Tongue (tissue), 2 donors: ENCODE data around the gene SNCG. TPM values are rescaled to one million over a fixed set of nuclear protein-coding genes. Genes with fewer than 3 reads are reported as not detected.

Experiments
- DNase-seq: peaks from one replicate; pipeline ENCODE4 v3.0.0-alpha.2; 2015
- total RNA-seq: library from RNA; depleted of rRNA; stranded (reverse); fragments of >200 nt; gene quantifications from one replicate; pipeline ENCODE4 v1.2.3, GENCODE V29; 2014

The SNCG gene
- total RNA-seq, 1 donor from 2014 or later, result 1.6 TPM

DNA sequence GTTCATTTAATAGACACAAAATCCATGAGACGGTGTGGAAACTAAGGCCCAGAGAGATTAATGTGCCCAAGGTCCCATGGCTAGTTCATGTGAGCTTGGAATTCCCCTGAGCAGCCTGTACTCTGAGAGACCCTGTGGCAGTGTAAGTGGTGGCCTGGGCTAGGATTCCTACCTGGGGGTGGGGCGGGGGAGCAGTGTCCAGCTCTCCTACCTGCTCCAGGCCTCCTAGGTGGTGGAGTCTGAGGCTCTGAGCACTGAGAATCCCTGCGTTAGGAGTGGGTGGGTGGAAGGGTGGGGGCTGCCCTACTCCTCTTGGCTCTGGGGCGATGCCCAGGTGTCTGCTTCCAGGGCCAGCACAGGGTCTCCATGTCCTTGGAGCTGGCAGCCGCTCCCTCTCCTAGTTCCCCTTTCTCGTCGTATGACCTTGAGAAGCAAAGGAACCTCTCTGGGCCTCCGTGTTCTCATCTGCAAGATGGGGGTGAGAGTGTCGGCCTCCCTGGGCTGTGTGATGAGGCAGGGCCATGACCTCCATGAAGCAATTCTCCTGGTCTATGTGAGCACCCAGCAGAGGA, 2.5 kb downstream of the SNCG start:
- DNase-seq, result no peak

DNA sequence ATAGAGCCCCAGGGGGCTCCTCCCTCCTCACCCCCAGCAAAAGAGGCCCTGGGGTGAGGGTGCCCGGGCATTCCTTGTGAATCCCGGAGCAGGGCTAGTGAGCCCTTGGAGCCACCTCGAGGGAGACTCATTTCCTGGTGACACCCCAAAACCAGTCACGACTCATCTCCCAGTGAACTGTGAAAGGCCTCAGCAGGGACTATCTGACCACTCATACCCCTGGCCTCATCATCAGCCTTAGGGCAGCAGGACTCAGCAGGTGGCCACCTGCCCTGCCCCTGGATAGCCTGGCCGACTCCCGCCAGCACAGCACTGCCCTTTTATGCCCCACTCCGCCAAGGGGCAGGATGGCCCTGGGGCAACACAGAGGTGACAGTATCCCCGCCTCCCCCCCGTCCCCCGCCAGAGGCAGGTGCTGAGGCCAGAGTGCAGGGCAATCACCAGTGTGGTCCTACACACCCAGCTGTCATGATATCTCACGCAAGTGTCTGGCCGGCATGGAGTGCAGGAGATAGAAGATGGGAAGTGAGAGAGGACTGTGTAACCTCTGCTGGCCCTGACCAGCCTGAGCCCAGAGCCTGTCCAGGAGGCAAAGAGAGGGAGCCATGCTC, 3.2 kb downstream of the SNCG start:
- no peak for DNase-seq

DNA sequence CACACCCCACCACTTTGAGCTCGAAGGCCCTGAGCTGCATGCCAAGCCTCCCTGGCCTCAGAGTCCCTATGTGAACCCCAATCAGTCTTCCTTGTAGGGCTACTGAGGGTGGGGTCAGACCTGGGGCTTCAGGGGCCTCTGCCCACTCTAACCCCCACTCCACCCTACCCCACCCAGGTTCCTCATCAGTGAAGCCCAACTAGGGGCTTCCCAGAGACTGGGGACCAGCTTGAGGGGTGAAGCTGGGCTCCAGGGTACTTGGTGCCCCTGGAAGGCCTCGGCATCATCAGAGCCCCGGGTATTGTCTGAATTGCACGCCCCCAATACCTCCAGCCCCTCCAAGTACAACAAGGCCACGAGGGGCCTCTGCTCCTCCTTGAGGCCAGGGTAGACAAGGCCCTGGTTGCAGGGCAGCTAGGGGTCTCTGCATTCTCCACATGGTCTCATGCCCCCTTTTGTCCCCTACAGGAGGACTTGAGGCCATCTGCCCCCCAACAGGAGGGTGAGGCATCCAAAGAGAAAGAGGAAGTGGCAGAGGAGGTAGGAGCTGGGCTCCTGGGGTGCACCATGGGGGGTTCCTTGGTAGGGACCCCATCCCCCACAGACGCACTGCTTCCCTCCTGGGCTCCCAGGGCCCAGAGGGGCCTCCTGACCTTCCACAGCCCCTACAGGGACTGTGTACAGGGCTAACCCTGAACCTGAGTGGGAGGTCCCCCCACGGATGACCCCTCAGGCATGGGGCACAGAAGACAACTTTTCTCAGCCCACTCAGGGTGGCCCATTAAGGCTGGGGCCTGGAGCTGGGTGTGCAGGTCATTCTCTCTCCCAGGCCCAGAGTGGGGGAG, 4.0 kb downstream of the SNCG start:
- DNase-seq, result no peak

DNA sequence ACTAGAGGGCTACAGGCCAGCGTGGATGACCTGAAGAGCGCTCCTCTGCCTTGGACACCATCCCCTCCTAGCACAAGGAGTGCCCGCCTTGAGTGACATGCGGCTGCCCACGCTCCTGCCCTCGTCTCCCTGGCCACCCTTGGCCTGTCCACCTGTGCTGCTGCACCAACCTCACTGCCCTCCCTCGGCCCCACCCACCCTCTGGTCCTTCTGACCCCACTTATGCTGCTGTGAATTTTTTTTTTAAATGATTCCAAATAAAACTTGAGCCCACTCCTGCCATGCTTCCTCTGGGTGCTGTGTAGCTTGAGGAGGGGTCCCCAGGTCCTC, 4.5 kb downstream of the SNCG start:
- DNase-seq, result no peak

DNA sequence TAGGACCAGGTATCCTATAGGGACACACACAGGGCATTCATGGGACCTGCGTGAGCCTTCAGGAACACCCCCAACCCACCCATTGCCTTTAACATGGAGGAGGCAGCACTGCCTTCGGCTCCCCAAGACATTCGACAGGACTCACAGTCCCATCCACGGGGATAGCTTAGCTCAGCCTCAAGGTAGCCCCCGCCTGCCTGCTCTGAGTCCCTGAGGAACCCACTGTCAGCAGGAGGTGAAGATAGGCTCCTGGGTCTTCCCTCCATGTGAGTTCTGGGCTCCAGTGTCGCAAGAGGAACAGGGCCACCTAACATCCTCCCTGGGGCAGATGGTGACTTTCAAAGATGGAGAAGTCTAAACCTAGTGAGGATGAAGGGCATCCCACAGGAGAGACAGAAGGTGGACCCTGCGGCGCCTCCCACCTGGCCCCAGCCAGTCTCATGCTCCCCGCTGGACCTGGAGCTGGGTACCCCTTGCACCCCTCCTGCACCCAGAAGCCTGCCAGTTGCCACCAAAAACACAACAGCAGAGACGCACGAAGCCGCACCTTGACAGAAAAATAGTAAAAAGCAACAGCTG, 5.0 kb downstream of the SNCG start:
- DNase-seq, result no peak

DNA sequence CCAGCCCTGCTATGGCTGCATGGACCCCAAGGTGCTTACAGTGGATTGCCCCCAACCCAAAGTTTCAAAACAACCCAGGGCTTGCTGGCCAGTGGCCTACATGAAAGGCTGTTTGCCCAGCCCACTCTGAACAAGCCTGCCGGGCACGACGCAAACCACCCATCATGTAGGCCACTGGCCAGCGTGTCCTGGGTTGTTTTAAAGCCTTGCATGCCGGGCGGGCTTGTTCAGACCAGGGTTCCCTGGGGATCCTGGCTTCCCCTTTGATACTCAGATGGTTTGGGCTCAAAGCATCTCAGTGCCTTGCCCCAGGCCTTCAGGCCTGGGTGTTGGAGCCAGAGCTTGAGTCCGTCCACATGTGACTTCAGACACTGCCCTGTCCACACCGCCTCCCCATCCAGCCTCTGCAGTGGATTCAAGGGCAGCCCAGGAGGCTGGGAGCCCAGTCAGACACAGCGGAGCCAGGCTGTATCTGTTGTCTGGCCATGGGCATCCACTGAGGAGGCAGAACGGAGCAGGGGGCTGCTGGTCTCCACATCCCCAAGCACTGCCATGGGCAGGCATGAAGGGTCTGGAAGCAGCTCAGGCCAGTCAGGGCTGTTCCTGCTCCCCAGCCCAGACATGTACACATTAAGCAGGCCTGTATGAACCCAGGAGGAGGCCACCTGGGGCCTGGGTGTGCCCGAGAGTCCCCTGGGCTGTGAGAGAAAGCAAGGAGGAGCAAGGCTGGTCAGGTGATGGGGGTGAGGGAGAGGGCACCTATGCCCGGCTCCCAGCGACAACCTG, 5.9 kb downstream of the SNCG start:
- DNase-seq, result no peak

DNA sequence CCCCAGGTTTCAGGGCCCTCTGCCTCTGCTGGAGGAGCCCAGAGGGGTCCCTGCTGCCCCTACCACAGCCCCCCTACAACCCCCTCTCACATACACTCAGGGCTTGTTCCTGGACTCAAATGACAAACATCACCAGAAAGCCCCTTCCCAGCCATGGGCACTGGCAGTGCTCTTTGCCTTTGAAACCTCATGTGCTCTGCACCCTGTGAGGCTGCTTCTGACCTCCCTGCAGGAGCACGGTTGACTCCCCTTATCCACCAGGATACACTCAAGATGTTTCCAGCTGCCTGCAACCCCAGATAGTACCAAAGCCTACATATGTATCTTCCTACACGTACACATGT, 6.4 kb downstream of the SNCG start:
- no peak for DNase-seq

DNA sequence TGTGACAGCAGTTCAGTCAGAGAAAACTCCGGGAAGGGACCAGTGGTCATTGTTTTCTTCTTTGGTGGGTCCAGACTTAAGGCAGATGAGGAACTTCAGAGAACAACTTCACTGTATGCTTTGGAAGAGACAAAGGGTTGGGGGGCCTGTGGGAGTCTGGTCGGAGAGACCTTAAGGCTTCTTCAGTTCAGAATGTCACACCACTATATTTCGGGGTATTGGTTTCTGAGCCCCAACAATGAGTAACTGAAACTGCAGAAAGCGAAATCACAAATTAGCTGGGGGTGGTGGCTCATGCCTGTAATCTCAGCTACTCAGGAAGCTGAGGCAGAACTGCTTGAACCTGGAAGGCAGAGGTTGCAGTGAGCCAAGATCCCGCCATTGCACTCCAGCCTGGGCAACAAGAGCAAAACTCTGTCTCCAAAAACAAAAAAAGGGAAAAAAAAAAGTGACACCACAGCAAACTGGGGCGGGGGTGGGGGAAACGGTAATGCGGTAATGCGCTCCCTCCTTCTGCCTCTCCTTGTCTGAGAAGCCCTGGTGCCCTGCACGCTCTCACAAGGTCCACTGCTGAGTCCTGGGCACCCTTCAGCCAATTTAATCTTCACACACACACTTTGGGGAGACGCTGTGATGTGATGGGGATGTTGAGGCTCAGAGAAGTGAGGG, 7.7 kb downstream of the SNCG start:
- no peak for DNase-seq

DNA sequence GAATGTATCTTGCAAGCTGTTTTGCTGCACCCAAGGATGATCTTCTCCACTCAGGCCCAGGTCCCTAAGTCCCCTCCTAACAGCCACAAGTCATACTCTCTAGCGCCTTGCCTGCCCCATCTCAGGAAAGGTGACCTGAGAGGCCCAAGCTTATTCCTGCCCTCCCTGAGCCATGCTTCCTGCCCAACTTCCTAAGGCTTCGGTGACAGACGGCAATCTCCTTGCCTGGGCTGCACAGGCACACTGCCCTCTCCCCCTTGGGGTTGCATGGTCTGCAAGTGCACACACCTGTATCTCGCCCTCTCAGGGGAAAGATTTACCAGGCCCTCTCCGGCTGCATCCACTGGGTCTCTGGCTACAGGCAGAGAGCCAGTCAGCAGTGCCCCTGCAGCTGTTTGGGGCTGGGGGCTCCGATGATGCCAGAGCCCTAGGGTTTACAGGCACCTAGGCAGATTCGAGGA, 9.1 kb downstream of the SNCG start:
- DNase-seq, result no peak

DNA sequence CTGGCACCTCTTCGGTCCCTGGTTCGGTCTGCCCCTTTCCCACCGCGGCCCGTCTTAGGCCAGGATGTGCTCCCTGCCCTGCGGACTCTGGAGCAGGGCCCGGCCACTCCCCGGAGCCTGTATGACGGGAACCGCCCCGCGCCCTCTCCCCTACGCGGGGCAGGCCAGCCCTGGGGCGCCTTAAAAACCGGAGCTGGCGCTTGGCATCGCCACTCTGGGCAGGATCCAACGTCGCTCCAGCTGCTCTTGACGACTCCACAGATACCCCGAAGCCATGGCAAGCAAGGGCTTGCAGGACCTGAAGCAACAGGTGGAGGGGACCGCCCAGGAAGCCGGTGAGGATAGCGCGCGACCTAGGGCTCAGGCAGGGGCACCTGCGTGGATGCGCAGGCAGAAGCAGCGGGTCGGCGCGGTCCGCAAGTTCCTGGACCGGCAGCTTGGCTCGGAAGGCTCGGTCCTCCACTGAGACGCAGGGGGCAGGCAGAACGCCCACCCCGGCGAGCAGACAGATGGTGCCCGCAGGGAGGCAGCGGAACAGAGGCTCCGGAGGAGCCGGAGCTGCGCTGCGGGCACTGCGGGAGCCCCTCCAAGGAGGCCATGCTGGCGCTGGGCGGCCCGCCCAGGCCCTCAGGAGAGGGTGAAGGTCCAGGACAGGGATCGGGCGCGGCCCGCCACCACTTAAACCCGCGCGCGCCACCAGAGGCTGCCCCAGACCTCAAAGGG, 10.0 kb downstream of the SNCG start, which contains the start of gene ADIRF:
Gene ADIRF, plus strand, starts transcription at position 212 of the 723 bp plus-strand sequence. Its CDS starts 63 bp downstream, at position 275.
- peak; percentile 75 for DNase-seq

DNA sequence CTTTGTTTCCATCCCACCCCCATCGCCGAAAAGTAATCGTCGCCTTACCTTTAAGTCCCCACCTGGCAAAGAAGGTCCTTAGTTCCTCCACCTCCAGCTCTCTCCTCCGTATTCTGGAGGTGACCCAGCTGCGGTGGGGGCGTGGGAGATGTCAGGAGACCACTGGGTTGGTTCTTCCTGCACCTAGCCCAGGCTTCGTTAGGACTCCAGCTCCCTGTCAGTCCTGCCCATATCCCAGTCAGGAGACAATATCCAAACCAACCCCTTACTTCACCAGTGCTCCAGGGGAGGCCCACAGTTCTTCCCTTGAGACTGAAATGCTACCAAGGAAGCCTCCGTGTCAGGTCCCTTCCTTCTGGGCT, 10.6 kb downstream of the SNCG start:
- DNase-seq, result no peak

DNA sequence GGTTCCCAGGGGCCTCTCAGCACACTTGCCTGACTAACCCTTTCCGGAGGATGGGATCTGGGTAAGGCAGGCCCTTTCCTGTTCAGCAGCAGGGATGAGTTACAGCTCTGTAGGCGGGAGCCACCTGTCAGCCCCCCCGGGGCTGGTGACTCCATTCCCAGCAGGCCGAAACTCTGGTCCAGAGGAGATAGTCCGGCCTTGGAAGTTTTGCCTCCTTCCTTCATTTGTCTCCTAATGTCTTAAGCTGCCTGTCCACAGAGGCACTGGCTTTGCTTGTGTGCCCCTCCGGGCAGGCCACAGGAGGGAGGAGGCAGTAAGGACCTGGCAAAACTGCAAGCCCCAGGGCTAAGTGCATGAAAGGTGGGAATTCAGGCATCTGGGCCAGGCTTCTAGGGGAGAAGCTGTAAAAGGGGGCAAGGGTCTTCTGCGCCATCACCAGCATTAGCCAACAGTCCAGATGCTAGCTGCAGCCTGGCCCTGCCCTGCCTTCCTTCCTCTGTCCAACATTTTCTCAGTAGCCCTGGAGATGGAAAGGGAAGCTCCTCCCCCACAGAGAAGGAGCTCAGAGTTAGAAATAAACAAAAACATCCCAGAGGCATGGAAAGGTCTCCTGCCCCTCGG, 11.1 kb downstream of the SNCG start:
- DNase-seq, result peak; percentile 26

DNA sequence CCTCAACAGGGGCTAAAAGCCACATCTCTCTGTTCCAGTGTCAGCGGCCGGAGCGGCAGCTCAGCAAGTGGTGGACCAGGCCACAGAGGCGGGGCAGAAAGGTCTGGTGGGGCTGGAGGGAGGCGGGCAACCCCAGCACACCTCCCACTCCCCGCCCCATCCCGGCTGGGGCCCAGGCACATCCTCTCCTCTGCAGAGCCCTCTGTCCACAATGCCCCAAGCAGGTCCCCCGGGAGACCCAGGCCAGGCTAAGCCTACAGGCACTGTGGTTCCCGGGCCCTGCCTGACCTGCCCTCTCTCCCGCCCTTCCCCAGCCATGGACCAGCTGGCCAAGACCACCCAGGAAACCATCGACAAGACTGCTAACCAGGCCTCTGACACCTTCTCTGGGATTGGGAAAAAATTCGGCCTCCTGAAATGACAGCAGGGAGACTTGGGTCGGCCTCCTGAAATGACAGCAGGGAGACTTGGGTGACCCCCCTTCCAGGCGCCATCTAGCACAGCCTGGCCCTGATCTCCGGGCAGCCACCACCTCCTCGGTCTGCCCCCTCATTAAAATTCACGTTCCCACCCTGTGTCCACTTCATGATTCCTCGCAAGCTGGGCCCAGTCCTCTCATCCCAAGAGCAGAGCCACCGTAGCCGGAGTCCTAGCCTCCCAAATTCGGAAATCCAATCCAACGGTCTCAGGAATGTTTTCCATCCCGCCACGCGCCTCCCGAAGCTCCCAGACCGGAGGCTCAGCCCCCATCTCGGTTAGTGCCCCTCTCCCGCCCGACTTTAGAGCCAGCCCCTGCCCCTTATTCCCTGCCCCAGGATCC, 12.0 kb downstream of the SNCG start:
- DNase-seq, result peak; percentile 28

DNA sequence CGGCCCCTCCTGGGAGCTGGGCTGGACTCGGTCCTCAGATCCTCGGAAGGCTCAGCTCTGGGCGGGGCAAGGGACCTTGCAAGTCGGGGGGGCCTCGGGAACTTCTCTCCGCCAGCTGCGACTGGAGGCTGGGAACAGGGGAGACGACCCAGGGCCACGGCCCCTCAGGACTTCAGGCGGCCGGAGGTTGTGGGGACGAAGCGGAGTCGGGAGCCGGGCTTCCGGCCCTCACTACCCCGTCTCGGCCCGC, 12.5 kb downstream of the SNCG start:
- no peak for DNase-seq

DNA sequence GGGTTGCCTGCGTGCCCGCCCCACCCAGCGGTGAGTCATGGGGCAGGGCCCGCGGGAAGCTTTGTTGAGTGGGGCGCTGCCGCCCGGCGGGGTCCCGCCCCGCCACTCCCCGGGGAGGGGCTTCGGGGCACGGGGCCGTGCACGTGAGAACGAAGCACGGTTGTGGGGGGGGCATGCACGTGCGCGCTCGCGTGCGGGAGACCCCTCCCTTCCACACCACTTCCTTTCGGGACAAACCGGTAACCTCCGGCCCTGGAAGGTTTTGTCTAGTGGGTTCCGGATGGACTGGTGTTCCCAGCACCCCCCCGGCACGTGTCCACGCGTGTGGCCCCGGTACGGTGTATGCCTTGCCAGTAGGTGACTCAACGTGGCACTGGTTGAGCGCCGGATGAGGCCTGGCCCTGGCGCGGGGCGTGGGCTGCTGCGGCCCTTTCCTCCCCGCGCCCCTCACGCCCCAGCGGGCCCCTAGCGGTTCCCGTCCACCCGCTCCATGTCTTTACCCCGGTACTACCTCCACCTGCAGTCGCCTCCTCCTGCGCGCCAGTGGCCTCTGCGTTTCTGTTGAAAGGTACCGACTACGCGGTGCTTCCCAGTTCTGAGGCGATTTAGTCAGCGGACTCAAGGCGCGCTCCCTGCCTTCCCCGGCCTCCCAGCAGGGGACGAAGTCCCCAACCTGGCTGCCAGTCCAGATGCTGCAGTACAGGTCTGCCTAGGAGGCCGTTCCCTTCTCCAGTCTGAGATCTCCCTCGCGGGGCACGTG, 13.0 kb downstream of the SNCG start:
- DNase-seq, result peak; percentile 89

DNA sequence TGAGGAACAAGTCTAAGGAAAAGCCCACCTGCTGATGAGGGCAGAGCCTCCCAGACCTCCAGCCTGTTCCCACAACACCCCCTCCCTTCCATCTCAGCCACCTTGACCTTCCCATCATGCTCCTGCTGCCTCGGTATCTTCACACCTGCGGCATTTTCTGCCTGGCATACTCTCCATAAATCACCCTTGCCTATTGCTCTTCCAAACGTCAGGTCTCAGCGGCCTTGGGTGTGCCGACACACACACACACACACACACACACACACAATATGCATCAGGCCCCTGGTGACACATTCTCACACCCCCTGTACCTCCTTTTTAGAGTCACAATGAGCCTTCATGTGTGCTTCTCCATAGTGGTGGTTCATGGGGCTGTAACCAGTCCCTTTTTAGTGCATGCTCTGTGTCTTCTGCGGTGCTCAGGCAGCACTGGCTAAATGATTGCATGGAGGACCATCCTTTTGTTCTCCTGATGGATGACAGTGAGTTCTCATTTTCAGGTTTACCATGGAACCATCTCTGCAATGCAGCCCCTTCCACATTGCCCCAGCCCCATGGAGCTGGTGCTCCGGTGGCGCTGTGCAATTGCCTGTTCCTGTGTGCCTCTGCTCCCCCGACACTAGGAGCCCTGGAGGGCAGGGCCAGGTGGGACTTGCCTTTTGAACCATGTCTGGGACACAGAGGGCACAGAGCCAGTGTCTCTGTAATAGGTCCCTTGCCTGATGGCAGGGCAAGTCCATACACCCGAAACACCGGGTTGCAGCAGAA, 14.4 kb downstream of the SNCG start:
- DNase-seq, result no peak

DNA sequence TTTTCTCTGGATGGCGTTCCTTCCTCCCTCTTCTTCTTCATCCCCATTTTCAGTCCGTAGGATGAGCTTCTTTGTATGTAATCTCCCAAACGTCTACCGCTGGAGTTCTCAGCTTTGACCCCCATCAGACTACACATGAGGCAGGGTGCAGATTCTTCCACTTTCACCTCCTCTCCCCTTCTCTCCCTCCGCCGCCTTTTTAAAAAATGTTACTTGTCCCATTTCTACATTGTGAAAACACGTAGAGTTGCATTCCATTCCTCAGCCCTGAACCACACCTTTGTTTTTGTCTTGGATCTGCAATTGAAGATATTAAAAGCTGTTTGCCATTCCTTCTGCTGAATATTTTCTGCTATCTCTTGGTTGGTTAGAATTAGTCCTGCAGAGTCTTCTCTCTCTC, 16.1 kb downstream of the SNCG start:
- peak; percentile 29 for DNase-seq

DNA sequence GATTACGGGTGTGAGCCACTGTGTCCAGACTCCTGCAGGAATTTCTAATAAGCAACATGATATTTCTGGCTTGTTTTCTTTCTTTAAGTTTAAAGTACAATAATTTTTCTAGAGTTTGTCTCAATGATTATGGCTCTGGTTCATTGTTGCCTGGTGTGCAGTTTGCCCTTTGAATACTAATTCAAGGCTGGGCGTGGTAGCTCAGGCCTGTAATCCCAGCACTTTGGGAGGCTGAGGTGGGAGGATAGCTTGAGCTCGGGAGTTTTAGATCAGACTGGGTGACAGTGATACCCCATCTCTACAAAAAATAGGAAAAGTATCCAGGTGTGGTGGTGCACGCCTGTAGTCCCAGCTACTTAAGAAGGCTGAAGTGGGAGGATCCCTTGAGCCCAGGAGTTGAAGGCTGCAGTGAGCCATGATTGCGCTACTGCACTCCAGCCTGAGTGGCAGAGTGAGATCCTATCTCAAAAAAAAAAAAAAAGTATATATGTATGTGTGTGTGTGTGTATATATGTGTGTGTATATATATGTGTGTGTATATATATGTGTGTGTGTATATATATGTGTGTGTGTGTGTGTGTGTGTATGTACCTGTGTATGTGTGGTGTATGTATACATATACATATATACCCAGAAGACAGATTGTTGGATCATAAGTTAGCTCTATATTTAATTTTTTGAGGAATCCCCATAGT, 18.1 kb downstream of the SNCG start:
- DNase-seq, result no peak
